Activated T-helper 1 cell treated with anti-CD3 and anti-CD28 coated beads, Interleukin-12 subunit alpha, Interleukin-12 subunit beta, Interleukin-2, Interleukin-4 antibody, amounts not matched to agents 30 ng/mL and 10 ng/mL and 1 ng/mL, durations not matched to agents 14 hours and 24 hours and 36 hours (primary cell): ENCODE measurements around the gene FPR3. TPM values are rescaled to one million over a fixed set of nuclear protein-coding genes. Genes with fewer than 3 reads are reported as not detected.

Source experiments
- DNase-seq: peaks from one replicate; pipeline ENCODE4 v3.0.0; 2021; ENCODE audit warnings: low spot score
- H3K27ac Mint-ChIP-seq: one replicate; pipeline ENCODE4 v1.8.0; 2021; ENCODE audit warnings: mild to moderate bottlenecking, mixed read lengths
- H3K27me3 Mint-ChIP-seq: one replicate; pipeline ENCODE4 v1.8.0; 2022; ENCODE audit warnings: mild to moderate bottlenecking, moderate library complexity, mixed read lengths; ENCODE audit not compliant: insufficient read depth
- H3K36me3 Mint-ChIP-seq: one replicate; pipeline ENCODE4 v1.8.0; 2021; ENCODE audit warnings: low read depth, mixed read lengths
- H3K4me1 Mint-ChIP-seq: one replicate; pipeline ENCODE4 v1.8.0; 2021; ENCODE audit warnings: low read depth, mixed read lengths
- H3K4me3 Mint-ChIP-seq: one replicate; pipeline ENCODE4 v1.8.0; 2021; ENCODE audit warnings: mild to moderate bottlenecking, moderate library complexity, mixed read lengths
- H3K9me3 Mint-ChIP-seq: one replicate; pipeline ENCODE4 v1.8.0; 2021; ENCODE audit warnings: mixed read lengths
- intact Hi-C: fragments of 100-400 bp; cut with micrococcal nuclease; formaldehyde crosslinking; loops from one replicate; pipeline ENCODE4 v1.15.1; 2024
- total RNA-seq: library from RNA; stranded (reverse); gene quantifications from 2 replicates; pipeline ENCODE4 v1.2.3, GENCODE V29; 2022

The FPR3 gene, protein sequence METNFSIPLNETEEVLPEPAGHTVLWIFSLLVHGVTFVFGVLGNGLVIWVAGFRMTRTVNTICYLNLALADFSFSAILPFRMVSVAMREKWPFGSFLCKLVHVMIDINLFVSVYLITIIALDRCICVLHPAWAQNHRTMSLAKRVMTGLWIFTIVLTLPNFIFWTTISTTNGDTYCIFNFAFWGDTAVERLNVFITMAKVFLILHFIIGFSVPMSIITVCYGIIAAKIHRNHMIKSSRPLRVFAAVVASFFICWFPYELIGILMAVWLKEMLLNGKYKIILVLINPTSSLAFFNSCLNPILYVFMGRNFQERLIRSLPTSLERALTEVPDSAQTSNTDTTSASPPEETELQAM
- total RNA-seq, result not detected in 2 replicates

DNA sequence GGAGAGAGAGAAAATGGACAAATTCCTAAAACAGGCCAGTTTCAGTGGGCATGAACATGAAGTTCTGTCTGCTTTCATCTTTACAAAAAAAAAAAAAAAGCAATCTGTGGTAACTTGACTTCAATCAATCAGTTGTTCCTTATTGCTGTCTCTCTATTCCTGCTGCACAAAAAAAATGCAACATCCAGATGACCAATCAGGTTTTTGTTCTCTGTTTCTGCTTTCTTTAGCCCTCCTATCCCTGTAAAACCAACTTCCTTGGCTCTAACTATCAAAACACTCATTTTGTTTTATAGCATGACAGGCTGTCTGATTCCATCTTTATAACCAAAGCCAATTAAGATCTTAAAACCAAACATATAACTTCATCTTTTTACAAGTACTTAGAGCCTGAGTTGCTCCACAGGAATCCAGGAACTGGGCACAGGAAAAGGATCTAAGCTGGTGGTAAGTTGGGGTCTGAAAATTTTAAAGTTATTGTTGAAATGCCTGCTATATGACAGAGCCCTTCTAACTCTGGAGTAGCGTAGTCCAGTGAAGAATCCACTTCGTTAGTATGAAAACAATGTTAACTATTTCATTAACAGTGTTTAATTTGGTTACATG is at the start of gene FPR3:
TSS of gene FPR3 (plus strand) at position 273 of the 606 bp plus-strand sequence. CDS start 28,592 bp downstream, outside the sequence.
- H3K27ac Mint-ChIP-seq, result no peak within 1 kb of the TSS
- intact Hi-C loops, result no loop called here
- peaks cover 52% of the 10 kb centered on the region for H3K9me3 Mint-ChIP-seq
- H3K27me3 Mint-ChIP-seq, result no peaks in the 10 kb centered on the region
- DNase-seq, result no peak
- H3K4me3 Mint-ChIP-seq, result no peak within 1 kb of the TSS
- no peaks in the 10 kb centered on the region for H3K36me3 Mint-ChIP-seq
- no peaks in the 10 kb centered on the region for H3K4me1 Mint-ChIP-seq

DNA sequence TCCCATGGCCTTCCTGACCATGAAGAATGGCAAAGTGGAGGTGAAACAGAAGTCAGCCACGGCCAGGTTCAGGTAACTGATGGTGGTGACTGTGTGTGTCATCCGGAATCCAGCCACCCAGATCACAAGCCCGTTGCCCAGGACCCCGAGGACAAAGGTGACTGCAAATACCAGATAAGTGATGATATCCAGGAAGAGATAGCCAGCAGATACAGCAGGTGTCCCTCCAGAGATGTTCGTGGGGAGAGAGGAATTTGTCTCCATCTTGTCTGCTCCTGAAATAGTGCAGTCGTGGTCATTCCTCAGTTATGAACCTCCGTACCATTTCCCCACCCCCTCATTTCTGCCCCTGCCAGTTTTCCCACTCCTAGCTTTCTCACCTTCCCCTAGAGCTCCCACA is 48.2 kb upstream of the FPR3 start:
- Mint-ChIP-seq H3K36me3 (no peaks in the 10 kb centered on the region), H3K9me3 (peaks cover 17% of the 10 kb centered on the region), H3K4me3 (no peak overlapping the region), H3K4me1 (no peaks in the 10 kb centered on the region), H3K27me3 (no peaks in the 10 kb centered on the region), H3K27ac (no peak overlapping the region)
- intact Hi-C loops, result no loop called here
- DNase-seq, result no peak

DNA sequence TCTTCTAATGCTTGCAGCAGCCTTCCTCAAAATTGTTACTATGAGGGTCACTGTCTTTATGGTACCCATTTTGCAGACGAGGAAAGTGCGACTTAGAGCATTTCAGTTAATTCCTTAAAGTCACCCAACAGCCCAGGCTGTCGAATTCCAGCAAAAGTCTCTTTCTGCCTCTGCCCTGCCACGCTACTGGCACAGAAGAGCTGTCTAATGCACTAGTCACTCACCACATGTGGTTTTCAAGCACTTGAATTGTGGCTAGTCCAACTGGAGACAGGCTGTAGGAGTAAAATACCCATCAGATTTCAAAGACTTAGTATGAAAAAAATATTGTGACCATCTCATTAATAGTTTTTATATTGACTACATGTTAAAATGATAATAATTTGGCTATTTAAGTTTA is 45.0 kb upstream of the FPR3 start:
- intact Hi-C loops, result no loop called here
- peaks cover 13% of the 10 kb centered on the region for H3K9me3 Mint-ChIP-seq
- H3K4me3 Mint-ChIP-seq, result no peak overlapping the region
- H3K36me3 Mint-ChIP-seq, result no peaks in the 10 kb centered on the region
- H3K27ac Mint-ChIP-seq, result no peak overlapping the region
- H3K4me1 Mint-ChIP-seq, result no peaks in the 10 kb centered on the region
- H3K27me3 Mint-ChIP-seq, result no peaks in the 10 kb centered on the region
- DNase-seq, result no peak

DNA sequence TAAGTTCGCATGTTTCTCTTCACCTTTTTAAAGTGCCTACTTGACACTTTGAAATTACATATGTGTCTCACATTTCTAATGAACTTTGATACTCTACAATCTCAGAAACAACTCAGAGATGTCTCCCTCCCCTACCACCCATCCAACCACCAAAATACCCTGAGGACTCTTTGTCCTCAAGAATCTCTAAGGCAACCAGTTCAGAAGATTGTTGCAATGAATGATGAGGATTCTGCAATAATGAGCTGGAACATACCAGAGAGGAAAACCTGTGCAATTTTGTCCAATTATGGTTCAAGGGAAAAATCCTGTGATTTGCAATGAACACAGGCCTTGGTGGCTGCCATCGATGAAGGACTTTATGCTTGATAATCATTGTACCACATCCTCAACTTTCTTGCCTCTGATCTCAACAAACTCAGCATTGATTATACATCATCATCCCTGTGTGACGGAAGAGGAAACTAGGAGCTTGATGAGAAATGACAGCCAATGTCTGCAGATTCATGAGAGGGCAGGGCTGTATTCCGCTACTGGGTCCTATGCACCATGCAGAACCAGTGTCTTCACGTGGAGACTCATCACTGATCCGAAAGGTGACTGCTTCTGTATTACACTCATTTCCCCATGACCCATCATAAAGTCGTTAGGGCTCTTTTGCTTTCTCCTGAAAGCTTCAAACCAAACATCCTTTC is 44.4 kb upstream of the FPR3 start:
- Mint-ChIP-seq H3K36me3 (no peaks in the 10 kb centered on the region), H3K9me3 (peaks cover 18% of the 10 kb centered on the region), H3K4me3 (no peak overlapping the region), H3K27me3 (no peaks in the 10 kb centered on the region), H3K27ac (no peak overlapping the region), H3K4me1 (no peaks in the 10 kb centered on the region)
- DNase-seq, result no peak
- intact Hi-C loops, result no loop called here

DNA sequence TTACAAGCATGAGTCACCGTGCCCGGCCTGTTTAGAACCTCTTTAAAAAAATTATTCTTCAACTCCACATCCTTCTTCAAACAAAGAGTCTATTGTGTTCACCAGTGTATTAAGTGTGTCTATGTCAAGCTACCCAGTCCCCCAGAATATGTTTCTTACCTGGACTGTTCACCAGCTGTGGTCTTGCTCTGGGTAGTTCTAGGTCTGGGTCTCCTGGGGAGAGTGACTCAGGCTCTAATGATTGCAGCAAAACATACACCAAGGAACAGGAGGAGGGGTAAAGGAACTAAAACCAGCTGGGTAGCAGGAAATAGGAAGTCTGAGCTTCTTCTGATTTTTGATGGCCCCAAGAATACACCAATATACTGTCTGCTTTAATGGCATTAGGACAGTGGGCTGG is 43.3 kb upstream of the FPR3 start, which contains the start of gene FPR1:
TSS of gene FPR1 (minus strand) at position 224 of the 400 bp plus-strand sequence. CDS start 4,884 bp downstream, outside the sequence.
- Mint-ChIP-seq H3K27ac (no peak within 1 kb of the TSS), H3K4me3 (no peak within 1 kb of the TSS), H3K9me3 (peaks cover 21% of the 10 kb centered on the region), H3K36me3 (no peaks in the 10 kb centered on the region), H3K4me1 (no peaks in the 10 kb centered on the region), H3K27me3 (no peaks in the 10 kb centered on the region)
- no peak for DNase-seq
- intact Hi-C loops, result no loop called here

DNA sequence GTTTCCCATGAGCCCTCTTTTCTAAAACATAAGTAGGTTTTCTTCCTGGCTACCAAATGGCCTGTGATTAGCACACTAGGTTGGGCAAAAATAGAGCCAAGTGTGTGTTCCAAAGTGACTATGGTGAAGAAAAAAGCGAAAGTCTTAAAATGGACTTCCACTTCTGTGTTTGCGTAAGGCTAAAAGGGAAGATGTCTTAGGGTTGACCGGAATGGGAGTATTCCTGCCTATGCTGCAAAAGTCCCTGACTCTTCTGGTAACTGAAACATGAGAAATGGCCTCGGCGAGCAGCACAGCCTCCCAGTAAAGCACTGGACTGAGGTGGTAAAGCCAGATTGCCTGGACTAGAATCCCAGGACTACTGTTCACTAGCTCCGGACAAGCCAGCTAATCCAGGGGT is 40.8 kb upstream of the FPR3 start:
- DNase-seq, result no peak
- intact Hi-C loops, result no loop called here
- H3K4me3 Mint-ChIP-seq, result no peak overlapping the region
- peaks cover 14% of the 10 kb centered on the region for H3K9me3 Mint-ChIP-seq
- H3K27ac Mint-ChIP-seq, result no peak overlapping the region
- no peaks in the 10 kb centered on the region for H3K4me1 Mint-ChIP-seq
- H3K36me3 Mint-ChIP-seq, result no peaks in the 10 kb centered on the region
- H3K27me3 Mint-ChIP-seq, result no peaks in the 10 kb centered on the region

DNA sequence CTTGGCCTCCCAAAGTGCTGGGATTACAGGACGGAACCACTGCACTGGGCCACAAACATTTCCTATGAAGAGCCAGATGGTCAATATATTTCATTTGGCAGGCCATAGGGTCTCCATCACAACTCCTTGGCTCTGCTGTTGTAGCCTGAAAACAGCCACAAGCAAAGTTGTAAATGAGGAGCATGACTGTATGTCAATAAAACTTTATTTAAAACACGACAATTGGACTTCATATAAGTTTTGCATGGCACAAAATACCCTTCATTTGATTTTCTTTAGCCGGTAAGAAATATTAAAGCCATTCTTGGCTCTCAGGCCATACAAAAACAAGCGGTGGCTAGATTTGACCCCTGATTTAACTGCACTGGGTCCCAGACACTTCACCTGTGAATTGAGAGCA is 40.2 kb upstream of the FPR3 start:
- intact Hi-C loops, result no loop called here
- no peak for DNase-seq
- Mint-ChIP-seq H3K4me1 (no peaks in the 10 kb centered on the region), H3K4me3 (no peak overlapping the region), H3K36me3 (no peaks in the 10 kb centered on the region), H3K27ac (no peak overlapping the region), H3K9me3 (peaks cover 13% of the 10 kb centered on the region), H3K27me3 (no peaks in the 10 kb centered on the region)

DNA sequence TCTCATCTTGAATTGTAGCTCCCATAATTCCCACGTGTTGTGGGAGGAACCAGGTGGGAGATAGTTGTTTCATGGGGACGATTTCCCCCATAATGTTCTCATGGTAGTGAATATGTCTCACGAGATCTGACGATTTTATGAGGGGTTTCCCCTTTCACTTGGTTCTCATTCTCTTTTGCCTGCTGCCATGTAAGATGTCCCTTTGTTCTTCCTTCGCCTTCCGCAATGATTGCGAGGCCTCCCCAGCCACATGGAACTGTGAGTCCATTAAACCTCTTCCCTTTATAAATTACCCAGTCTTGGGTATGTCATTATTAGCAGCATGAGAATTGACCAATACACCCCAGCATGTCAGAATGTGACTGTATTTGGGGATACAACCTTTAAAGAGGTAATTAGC is 39.4 kb upstream of the FPR3 start:
- Mint-ChIP-seq H3K36me3 (no peaks in the 10 kb centered on the region), H3K9me3 (peaks cover 14% of the 10 kb centered on the region), H3K27ac (no peak overlapping the region), H3K4me3 (no peak overlapping the region), H3K4me1 (no peaks in the 10 kb centered on the region), H3K27me3 (no peaks in the 10 kb centered on the region)
- intact Hi-C loops, result no loop called here
- no peak for DNase-seq

DNA sequence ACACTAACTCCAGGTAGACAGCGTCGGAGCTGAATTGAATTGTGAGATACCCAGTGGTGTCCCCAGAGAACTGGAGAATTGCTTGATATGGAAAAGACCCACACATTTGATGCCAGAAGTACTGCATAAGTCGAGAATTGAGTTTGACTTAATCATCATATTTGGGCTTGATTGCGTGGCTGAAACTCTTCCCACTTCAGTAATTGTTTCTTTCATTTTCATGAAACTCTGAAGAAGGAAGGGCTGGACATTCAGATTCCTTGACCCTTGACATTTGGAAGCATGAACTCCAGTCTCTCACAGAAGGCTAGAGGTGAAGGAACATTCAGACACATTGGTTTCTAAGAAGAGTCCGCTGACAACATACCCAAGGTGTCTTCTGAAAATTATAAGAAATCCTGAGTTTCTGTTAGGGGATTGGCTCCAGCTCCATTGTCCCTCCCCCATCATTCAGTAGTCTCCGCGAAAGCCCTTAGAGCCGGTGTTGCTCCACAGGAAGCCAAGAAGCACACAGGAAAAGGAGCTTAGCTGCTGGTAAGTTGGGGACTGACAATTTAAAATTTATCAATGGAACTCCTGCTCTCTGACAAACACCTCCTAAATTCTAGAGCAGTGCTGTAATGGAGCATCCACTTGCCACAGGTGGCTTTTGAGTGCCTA is 34.1 kb upstream of the FPR3 start, which contains the start of gene FPR2:
TSS of gene FPR2 (plus strand) at position 484 of the 660 bp plus-strand sequence. CDS start 7,479 bp downstream, outside the sequence.
- intact Hi-C loops, result no loop called here
- H3K27me3 Mint-ChIP-seq, result no peaks in the 10 kb centered on the region

DNA sequence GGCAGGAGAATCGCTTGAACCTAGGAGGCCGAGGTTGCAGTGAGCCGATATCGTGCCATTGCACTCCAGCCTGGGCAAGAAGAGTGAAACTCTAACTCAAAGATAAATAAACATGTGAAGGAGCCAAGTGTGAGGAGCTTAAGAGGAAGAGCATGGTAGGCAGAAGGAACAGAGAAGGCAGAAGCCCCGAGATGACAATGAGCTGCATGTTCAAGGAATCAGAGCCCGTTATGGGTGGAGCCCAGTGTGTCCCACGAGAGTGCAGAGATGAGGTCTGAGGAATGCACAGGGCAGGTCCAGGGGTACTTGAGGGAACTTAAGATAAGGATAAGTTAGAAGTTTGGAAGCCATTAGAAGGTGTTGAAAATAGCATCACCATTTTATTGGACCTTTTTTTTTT is 33.3 kb upstream of the FPR3 start:
- no peak overlapping the region for H3K4me3 Mint-ChIP-seq
- H3K36me3 Mint-ChIP-seq, result no peaks in the 10 kb centered on the region
- DNase-seq, result no peak

More for the DNA sequence above, 34.1 kb upstream of the FPR3 start, which contains the start of gene FPR2:
- no peak for DNase-seq
- Mint-ChIP-seq H3K27ac (no peak within 1 kb of the TSS), H3K4me3 (no peak within 1 kb of the TSS), H3K9me3 (peaks cover 23% of the 10 kb centered on the region), H3K36me3 (no peaks in the 10 kb centered on the region), H3K4me1 (no peaks in the 10 kb centered on the region)

DNA sequence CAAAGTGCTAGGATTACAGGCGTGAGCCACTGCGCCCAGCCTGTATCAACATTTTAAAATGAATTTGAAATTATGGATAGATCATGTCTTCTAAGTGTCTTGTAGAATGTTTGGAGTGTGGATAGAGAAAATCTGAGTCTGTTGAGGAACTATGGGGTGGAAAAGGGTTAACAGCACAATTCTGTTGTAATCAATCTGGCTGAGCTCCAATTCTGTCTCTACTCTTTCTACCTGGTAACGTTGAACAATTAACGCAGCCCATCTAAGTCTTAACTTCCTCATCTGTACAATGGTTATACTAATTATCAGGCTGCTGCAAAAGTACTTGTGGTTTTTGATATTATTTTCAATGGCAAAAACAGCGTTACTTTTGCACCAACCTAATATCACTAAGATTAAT is 29.9 kb upstream of the FPR3 start:
- no peak for DNase-seq
- Mint-ChIP-seq H3K27me3 (no peaks in the 10 kb centered on the region), H3K4me3 (no peak overlapping the region), H3K9me3 (peaks cover 19% of the 10 kb centered on the region), H3K27ac (no peak overlapping the region), H3K4me1 (no peaks in the 10 kb centered on the region), H3K36me3 (no peaks in the 10 kb centered on the region)
- intact Hi-C loops, result no loop called here

More for the DNA sequence above, 33.3 kb upstream of the FPR3 start:
- Mint-ChIP-seq H3K4me1 (no peaks in the 10 kb centered on the region), H3K27me3 (no peaks in the 10 kb centered on the region), H3K27ac (no peak overlapping the region), H3K9me3 (peaks cover 22% of the 10 kb centered on the region)
- intact Hi-C loops, result no loop called here

DNA sequence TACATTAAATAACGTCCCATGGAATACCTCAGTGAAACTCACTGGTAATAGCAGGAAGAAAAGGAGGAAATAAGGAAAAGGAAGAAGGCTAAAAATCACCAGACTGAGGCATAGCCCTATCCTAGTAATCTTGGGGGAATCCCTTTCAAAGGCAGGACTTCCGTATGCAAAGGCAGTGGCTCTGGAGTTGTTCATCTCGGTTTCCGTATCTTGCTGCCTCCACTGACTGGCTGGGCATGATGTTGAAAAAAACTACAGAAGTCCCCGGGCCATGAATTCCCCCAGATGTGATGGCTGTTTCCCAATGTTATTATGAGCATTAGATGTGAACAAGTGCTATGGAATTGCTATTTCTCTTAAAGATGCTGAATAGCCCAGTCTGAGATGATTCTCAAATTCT is 28.5 kb upstream of the FPR3 start:
- H3K36me3 Mint-ChIP-seq, result no peaks in the 10 kb centered on the region
- intact Hi-C loops, result no loop called here
- peaks cover 19% of the 10 kb centered on the region for H3K9me3 Mint-ChIP-seq
- no peak for DNase-seq
- H3K27ac Mint-ChIP-seq, result no peak overlapping the region
- H3K27me3 Mint-ChIP-seq, result no peaks in the 10 kb centered on the region
- H3K4me3 Mint-ChIP-seq, result no peak overlapping the region
- no peaks in the 10 kb centered on the region for H3K4me1 Mint-ChIP-seq
